GM12892 (cell line): ENCODE results near the gene FMC1.

Experiments used
- POLR2A ChIP-seq: IDR thresholded peaks from 2 replicates; pipeline ENCODE4 v1.6.1; 2011; ENCODE audit warnings: low read depth, low read length, control low read depth
- POLR2AphosphoS5 ChIP-seq: IDR thresholded peaks from 2 replicates; pipeline ENCODE4 v1.6.1; 2011; ENCODE audit warnings: low read depth, low read length, control low read depth
- TAF1 ChIP-seq: IDR thresholded peaks from 2 replicates; pipeline ENCODE4 v1.6.1; 2011; ENCODE audit warnings: low read depth, mild to moderate bottlenecking, control low read depth, low read length, borderline replicate concordance

DNA sequence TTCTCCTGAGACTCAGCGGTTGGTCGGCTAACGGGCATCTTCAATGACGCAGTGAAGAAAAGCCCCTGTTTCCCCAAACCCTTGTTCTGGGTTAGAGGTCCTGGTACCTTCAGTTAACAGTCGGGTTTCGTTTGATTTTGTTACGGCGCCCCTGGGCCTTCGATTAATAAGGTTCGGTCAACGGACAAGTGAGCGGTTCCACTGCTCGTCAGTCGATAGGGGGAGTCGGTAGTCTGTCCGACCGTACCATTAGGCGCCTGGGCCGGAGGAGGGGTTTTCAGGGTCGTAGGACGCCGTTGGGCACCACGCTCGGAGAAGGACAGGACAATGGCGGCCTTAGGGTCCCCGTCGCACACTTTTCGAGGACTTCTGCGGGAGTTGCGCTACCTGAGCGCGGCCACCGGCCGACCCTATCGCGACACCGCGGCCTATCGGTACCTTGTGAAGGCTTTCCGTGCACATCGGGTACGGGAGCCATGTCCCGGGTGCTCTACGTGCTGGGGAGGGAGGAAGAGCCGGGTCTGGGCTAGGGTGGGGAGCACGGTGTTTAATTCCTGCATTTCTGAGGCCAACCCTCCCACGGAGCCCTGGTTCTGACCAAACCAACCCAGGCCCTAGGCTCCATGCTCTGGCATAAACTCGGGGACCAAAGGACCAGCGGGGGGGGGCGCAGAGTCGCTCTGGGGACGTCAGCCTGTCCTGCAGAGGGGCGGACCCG is at the start of gene FMC1:
- TF ChIP-seq TAF1 (peak; percentile 46; the same call in 1 of the 2 replicates), POLR2A (peak; percentile 77), POLR2AphosphoS5 (peak; percentile 66; the same call in 1 of the 2 replicates)
